T1000 (cell line): ENCODE data around the gene PRDM16.

Experiments used
- DNase-seq: peaks from one replicate; lab custom pipeline; 2025; ENCODE audit warnings: mixed read lengths; lab: John Stamatoyannopoulos, UW

The PRDM16 gene

DNA sequence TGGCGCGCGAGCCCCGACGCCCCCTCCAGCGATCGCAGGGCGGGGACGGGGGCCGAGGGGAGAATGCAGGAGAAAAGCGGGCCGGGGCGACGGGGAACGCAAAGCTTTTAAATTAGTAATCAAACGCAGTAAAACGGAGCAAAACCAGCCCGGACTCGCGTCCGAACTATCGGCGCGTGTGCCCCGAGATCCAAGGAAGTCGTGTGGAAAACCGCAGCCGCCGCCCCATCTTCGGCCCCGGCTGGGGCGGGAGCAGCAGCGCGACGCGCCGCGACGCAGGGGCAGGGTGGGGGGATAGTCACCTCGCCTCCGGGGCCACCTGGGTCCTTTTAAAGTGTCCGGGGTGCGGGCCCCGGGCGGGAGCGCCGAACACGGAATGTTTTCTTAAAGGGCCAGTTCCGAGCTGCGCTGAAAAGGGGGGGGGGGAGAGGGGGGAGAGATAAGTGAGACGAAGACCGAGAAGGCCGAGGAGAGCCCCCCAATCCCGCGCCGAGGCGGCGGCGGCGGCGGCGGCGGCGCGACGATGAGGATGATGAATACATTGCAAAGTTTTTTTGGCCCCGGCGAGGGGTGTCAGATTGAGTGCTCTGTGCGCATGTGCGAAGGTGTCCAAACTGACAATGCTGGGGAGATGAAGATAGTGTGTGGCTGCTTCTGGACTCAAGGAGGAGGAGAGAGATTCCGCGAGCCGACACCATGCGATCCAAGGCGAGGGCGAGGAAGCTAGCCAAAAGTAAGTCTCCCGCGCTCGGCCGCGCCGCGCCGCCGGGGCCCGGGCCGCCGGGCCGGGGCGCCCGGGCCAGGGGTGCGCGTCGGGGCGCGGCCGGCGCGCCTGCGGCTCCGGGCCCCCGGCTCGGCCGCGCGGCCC, at the start of gene PRDM16:
Gene PRDM16, plus strand, starts transcription at position 640 of the 868 bp plus-strand sequence. Its CDS starts 57 bp downstream, at position 697.
- no peak for DNase-seq

DNA sequence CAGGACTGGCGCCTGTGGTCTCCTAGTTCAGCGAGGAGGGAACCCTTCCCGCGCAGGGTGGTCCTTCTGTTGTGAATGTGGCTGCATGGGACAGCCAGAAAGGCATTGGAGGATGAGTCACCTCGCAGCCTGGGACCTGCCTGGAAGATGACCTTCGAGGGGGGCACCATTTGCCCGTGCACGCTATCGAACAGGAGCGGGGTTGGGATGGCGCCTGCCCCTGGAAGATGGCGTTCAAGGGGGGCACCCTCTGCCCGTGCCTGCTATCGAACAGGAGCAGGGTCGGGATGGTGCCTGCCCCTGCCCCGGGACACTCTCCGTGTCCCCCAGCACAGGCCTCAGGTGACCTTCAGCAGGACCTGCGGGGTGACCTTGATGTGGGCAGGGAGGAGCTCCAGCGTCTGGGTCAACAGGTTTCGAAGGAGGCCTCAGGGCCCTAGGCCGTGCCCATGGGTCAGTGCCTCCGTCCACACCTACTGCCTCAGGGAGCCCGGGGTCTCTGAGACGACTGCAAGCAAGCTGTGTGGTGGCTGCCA, 49.4 kb upstream of the PRDM16 start:
- DNase-seq: no peak

DNA sequence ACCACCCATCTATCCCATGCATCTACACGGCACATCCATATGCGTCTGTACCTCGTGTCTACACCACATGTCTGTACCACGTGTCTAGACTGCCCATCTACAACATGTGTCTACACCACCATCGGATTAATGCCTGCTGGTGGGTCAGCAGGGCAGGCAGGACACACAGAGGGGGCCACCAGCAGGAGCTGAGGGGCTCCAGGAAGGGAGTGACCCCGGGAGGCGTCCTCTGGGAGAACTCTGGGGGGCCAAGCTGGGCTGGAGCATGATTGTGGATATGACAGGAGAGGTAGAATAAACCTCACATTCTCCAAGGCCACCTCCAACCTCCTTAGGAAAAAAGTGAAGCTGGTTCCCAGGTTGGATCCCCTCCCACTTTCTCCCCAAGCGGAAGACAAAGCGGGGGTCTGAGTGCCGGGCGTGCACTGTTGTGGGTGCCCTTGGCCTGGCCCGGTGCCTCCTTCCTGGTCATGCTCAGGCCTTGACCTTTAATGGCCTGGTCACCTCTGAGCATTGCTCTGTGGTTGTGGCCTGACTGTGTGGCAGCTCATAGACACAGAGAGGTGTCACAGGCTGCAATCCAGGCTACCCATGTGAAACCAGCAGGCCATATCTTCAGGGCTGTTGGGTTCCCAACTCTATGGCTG, 48.6 kb upstream of the PRDM16 start:
- no peak for DNase-seq

DNA sequence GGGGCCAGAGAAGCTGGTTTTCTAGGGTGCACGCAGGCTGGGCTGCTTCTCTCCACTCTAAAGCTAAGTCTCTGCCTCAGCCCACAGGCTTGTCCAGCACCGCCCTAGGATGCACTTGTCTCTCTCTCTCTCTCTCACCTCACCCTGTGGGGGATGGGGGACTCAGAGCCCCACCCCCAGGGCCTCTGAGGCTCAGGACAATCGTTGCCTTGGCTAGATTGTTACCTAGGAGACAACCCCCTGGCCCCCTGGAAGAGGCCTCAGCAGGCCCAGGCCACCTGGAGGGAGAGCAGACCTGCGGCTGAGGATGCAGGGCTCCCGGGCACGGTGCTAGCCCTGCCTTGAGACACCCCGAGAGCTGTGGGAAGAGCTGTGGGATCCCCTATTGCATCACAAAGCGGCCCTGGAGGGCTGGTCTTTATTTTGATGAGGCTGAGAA, 47.8 kb upstream of the PRDM16 start, which contains the start of gene ACTRT2:
Gene ACTRT2, plus strand, starts transcription at position 235 of the 439 bp plus-strand sequence. CDS start 220 bp downstream, outside the sequence.
- no peak for DNase-seq

DNA sequence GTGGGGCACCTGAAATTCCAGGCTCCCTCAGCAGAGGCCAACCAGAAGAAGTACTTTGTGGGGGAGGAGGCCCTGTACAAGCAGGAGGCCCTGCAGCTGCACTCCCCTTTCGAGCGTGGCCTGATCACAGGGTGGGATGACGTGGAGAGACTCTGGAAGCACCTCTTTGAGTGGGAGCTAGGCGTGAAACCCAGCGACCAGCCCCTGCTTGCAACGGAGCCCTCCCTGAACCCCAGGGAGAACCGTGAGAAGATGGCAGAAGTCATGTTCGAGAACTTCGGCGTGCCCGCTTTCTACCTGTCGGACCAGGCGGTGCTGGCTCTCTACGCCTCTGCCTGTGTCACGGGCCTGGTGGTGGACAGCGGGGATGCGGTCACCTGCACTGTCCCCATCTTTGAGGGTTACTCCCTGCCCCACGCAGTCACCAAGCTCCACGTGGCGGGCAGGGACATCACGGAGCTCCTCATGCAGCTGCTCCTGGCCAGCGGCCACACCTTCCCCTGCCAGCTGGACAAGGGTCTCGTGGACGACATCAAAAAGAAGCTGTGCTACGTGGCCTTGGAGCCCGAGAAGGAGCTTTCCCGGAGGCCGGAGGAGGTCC, 47.1 kb upstream of the PRDM16 start:
- no peak for DNase-seq

DNA sequence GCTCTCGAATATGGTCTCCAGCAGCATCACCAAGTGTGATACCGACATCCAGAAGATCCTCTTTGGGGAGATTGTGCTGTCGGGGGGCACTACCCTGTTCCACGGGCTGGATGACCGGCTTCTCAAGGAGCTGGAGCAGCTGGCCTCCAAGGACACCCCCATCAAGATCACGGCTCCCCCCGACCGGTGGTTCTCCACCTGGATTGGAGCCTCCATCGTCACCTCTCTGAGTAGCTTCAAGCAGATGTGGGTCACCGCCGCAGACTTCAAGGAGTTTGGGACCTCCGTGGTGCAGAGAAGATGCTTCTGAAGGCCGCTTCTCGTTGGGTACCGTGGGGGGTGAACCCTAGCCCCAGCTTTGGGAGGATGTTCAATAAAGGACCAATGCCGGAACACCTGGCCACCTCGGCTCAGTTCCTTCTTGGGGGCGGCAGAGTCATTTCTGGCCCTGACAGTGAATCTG, 46.5 kb upstream of the PRDM16 start:
- DNase-seq: no peak

DNA sequence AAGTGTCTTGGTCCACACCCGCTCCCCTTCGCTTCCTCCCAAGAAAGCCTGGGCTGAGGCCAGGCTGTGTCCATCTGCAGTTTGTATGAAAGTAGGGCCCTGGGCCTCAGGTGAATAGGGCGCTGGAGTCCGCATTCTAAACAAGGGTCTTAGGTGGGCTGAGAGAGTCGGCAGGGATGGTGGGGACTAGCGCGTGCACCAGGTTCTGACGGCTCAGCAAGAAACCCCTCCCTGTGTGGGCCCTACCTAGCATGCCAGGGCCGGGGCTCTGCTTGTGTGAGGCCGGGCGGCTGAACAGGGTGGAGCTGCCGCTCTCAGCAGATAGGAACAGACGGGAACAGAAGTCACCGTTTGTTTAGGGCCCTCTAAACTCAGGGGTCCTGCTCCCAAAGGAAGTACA, 46.0 kb upstream of the PRDM16 start:
- no peak for DNase-seq

DNA sequence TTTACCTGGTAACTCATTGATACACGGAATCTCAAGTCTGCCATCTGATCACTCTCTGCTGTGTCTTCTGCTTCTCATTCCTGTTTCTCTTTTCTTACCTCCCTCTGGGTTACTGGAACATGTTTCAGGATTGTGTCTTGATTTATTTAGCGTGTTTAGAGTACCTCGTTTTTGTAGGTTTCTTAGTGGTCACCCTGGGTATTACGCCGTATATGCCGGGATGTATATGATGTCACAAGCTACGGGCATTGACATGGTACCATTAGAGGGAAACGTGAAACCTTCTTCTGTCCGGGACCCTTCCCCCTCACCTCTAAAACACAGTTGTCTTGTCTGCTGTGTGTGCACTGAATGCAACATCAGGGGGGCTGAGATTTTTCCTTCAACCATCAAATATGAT, 45.0 kb upstream of the PRDM16 start:
- no peak for DNase-seq

DNA sequence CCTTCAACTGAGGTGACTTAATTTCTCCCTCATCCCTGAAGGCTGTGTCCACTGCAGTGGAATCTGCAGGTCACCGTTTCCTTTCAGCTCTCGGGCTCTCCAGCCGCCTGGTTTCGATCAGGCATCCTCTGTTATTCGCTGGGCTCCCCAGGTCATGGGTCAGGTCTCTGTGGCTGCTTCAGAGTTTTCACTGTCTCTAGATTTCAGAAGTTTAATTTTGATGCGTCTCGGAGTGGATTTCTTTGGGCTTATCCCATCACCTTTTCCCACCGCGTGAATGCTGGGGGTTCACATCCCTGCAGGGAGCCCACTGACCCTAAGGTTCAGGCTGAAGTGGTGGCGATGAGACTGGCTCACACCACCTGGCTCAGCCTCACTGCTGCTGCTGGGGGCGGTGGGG, 44.4 kb upstream of the PRDM16 start:
- no peak for DNase-seq

DNA sequence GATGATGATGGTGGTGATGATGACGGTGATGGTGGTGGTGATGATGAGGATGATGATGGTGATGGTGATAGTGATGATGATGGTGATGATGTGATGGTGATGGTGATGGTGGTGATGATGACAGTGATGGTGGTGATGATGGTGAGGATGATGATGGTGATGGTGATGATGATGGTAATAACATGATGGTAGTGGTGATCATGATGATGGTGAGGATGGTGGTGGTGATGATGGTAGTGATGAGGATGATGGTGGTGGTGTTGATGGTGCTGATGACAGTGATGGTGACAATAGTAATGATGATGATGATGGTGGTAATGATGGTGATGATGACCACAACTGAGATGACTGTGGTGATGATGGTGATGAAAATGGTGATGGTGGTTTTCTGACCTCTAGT, 42.9 kb upstream of the PRDM16 start:
- no peak for DNase-seq

DNA sequence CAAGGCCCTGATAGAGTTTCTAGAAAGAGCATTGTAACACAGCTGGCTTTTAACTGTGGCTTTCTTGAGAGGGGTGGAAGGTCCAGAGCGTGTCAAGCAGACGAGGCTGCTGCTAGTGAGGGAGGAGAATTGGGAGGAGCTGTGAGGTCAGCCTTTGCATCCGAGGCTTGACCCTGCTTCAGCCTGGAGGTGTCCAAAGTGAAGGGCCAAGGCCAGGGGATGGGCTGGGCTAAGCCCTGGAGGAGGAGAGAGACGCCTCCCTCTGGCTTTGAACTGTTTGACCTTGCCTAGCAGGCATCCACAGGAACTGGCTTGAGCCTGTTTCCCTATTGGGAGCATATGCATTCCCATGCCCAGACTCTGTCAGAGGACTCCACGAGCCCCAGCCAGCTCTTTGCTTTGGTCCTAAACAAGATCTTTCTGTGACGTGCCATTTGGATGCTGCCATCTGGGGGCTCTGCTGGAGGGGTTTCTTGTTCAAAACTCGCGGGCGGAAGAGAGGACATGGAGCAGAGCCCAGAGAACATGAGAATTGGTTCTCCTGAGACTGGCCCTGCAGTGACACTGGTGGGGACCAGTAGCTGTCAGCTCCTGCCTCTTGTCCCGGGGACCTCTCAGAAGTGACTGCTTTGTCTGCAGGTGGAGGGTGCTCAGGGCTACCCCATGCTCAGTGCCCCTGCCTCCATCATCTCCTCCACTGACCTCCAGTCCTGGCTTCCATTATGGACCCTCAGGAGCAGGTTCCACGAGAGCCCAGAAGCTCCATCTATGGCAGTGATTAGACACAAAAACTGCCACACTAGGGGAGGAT, 42.2 kb upstream of the PRDM16 start:
- no peak for DNase-seq

DNA sequence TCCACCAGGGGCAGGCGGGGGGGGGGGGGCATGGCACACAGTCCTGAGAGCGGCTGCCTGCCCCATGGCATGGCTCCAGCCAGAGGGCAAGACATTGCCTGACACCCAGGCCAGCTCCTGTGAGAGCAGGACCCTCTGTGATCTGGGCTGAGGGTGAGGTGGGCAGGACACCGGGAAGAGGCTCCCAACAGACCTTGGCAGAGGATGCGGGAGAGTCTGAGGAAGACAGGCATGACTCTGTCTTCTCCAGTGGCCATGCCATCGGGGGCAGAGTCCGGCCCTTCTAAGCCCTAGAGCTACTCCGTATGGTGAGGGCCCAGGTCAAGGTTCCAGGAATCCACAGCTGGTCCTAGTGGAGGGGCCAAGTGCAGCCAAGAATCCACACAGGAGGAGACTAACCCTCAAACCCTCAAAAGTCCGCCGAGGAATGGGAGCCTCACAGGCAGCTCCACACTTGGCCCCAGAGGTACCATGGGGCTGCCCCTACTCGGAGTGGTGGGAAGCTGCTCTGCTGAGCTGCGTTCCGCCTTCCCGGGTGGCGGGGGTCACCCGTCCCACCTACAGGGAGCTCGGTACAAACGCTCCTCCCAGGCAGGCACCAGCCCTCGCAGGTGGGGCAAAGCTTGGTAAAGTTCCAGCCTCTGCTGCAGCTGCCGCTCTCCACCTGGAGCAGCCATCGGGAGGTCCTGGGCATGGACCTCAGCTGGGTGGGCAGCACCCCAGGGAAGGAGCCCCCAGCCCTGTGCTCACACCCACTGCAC, 41.2 kb upstream of the PRDM16 start:
- DNase-seq: no peak

DNA sequence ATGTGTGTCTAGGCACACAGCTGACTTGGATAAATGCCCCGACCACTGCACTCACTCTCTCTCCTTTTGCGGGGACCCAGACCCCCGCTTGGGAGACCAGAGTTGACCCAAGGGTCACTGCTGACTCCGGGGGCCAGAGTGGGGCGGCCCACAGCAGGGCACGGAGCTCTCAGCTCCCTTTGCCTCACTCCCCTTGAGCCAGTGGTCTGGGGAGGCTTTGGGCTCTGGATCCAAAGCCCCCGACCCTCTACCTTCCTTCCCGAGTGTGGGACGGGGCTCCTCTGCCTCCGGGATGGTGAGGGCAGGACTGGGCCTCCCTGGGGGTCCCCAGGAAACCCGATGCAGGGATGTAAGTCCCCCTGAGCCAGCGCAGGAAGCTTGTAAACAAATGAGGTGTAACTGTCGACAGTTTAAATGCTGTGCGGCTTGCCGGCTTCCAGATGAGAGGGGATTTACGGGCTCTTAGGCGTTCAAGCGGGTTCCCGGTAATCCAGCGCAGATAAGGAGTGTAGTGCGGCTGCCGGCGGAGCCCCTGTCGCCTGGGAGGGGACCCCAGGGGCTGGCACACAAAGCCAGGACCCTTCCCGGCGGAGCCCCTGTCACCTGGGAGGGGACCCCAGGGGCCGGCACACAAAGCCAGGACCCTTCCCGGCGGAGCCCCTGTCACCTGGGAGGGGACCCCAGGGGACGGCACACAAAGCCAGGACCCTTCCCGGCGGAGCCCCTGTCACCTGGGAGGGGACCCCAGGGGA, 40.3 kb upstream of the PRDM16 start:
- DNase-seq: no peak

DNA sequence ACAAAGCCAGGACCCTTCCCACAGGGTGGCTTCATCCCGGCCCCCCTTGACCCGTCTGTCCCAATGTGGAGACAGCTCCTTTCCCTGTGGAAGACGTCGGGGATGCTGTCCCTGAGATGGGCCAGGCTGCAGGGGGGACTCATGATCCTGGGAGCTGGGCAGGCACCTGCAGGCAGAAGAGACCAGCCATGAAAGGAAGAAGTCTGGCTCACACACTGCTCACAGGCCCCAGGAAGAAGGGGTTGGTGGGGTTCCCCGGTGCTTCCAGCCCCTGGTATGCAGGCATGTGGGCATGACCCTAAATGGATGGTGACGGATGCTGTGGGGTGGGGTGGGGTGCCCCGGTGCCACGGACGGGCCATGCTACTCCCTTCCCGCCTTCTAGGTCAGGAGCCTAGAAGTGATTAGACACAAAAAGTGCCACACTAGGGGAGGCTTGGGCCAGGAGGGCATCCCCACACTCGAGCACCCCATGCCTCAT, 39.5 kb upstream of the PRDM16 start:
- DNase-seq: no peak

DNA sequence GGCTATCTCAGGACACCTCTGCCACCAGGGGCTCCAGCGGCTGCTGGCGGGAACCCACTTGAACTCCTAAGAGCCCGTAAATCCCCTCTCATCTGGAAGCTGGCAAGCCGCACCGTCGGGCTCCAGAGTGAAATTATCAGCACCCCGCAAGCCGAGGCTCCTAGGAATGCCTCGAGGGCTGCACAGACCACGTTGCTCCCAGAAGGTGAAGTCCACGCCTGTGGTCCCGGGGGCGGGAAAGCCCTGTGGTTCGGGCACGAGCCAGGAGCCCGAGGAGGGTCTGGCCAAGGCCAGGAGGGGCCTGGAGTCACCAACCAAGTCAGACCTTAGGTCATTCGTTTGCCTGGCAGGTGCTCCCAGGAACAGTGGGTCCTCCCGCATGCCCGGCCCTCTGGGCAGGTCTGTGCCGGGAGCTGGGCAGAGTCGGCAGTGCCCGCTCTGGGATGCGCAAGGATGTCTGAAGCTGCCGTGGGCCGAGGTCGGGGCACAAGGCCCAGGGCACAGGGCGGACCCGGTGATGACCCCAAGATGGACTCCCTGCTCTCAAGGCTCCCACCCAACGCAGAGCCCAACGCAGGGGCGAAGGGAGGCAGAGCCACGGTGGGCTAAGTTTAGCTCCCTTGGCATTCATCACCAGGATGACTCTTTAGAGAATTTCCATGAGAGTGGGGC, 38.9 kb upstream of the PRDM16 start:
- no peak for DNase-seq

DNA sequence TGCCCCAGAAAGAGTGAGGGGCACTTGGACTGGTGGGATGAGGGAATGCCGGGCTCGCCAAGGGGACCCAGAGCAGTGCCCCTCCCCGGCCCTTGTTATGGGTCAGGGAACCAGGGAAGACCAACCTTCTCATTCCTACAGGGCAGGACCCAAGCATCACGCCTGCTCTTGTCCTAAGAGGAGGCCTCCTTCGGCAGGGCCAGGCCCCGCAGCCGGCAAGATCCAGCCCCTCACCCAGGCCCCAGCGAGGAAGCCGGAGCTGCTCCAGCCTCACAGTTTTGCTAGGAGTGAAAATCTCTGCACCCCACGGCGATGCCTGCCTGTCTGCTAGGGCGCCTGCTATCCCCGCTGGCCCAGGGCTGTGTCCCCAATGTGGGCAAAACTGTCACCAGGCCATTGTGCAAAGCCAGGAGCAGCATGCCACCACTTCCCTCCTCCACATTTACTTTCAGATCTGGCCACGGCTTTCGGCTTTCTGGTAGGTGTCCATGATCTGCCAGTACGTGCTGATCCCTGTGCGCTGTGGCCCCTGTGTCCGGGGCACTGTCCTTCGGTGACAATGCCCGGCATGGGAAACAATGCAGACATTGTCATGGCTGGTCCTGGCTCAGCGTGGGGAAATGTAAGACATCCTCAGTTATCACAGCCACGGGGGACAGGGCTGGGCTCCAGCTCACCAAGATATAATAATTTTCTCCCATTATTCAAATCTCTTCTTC, 38.2 kb upstream of the PRDM16 start:
- DNase-seq: no peak

DNA sequence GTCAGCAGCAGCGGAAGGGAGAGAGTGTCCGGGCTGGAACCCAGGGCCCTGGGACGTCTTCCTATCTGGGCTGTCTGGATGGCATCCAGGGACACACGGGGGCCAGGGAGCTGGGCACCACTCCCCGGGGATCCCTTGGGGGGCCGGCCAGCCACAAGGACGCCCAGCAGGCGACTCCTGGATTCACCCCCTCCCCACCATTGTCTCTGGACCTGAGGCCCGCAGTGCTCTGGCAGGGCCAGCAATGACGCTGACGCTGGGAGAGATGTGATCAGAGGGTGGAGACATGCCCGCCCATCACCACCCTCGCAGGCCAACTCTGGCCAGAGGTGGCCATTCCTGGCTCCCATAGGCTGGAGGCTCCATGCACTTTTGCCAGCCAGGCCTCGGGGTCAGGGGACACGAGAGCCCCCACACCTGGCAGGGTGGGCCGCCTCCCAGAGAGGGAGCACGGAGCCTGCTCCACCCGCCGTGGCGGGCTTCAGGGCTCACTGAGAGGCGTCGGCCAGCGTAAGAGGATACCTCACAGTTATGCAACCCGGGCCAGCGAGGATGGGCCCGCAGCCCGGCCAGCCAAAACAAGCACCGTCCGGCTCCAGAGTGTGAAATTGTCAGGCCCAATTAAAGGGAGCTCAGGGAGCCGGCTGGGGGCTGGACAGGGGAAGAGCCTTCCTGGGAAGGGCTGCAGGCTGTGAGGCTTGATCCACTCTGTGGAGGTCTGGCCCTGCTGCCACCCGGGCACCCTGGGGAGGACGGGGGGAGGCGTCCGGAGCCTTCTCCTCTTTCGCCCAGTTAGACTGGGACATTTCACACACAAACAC, 37.4 kb upstream of the PRDM16 start:
- no peak for DNase-seq
